AG09309 (cell line): Measurements from ENCODE around the gene DRAXIN.
A peak's percentile ranks its signal among the peaks of the same experiment; 100 is the strongest.

Experiments used
- DNase-seq: peaks from one replicate; pipeline ENCODE4 v3.0.0-alpha.2; 2010; ENCODE audit warnings: low read depth
- H3K4me3 ChIP-seq: 2 replicates; pipeline ENCODE4 v1.5.1; 2011; ENCODE audit warnings: mild to moderate bottlenecking, low read depth, low read length, moderate library complexity; ENCODE audit not compliant: control insufficient read depth
- TF ChIP-seq, protein P1 (sequence below): IDR thresholded peaks from 2 replicates; pipeline ENCODE4 v1.5.1; 2011; ENCODE audit warnings: mild to moderate bottlenecking, low read depth, low read length, inconsistent platforms; ENCODE audit not compliant: insufficient read depth, control insufficient read depth; ENCODE audit errors: missing control alignments

DRAXIN gene

DNA sequence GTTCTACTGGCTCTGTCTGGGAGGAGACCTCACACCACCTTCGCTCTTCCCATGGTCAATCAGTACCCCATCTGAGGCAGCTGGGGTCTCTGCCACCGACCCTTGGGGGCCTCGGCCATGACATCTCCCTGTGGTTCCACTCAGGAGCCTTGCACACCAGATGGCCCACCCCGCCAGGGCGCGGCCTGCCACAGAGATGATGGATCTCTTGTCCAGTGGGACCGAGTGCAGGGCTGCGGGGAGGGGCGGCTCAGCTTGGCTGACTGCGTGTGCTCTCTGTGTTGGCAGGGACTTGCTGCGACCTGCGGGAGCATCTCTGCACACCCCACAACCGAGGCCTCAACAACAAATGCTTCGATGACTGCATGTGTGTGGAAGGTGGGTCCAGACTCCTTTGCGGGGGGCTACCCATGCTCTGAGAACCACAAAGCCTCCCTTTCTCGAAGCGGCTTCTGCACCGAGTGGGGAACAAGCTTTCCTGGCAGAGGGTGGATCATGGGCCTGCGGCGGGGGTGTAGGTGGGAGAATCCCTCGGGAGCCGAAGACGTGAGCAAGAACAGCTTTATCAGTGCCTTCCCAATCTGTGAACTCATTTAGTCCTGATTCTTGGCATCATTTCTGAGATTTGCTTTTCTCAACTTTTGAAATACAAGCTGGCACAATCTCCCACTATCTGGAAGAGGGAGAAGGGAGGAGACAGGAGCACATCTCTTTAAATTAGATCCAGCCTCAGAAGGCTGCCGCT is 23.5 kb downstream of the DRAXIN start:
- TF ChIP-seq, protein P1, sequence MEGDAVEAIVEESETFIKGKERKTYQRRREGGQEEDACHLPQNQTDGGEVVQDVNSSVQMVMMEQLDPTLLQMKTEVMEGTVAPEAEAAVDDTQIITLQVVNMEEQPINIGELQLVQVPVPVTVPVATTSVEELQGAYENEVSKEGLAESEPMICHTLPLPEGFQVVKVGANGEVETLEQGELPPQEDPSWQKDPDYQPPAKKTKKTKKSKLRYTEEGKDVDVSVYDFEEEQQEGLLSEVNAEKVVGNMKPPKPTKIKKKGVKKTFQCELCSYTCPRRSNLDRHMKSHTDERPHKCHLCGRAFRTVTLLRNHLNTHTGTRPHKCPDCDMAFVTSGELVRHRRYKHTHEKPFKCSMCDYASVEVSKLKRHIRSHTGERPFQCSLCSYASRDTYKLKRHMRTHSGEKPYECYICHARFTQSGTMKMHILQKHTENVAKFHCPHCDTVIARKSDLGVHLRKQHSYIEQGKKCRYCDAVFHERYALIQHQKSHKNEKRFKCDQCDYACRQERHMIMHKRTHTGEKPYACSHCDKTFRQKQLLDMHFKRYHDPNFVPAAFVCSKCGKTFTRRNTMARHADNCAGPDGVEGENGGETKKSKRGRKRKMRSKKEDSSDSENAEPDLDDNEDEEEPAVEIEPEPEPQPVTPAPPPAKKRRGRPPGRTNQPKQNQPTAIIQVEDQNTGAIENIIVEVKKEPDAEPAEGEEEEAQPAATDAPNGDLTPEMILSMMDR = no peak
- no peak overlapping the region for H3K4me3 ChIP-seq
- DNase-seq = no peak

DNA sequence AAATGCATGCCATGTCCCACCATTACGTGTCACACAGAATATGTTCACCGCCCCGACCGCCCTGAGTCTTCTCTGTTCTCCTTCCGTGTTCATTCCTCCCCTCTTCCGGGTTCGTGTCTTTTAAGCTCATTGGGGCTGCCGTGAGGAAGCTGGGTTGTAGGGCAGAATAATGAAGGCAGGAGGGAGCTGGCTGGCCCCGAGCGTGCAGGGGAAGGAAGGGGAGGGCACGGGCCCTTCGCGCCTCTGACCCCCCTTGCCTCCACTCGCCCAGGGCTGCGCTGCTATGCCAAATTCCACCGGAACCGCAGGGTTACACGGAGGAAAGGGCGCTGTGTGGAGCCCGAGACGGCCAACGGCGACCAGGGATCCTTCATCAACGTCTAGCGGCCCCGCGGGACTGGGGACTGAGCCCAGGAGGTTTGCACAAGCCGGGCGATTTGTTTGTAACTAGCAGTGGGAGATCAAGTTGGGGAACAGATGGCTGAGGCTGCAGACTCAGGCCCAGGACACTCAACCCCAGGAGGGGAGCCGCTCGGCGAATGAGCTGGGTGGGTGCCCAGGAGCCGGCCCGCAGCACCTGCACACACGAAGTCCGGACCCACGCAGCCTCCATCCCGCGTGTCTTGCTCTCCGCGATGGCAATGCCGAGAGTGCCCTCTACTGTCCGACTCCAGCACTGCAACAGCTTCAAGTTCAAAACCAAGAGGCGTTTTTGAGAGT is 28.0 kb downstream of the DRAXIN start:
- peak overlapping the region; percentile 36 for H3K4me3 ChIP-seq
- no peak for DNase-seq
- TF ChIP-seq, protein P1 = peak; percentile 99

DNA sequence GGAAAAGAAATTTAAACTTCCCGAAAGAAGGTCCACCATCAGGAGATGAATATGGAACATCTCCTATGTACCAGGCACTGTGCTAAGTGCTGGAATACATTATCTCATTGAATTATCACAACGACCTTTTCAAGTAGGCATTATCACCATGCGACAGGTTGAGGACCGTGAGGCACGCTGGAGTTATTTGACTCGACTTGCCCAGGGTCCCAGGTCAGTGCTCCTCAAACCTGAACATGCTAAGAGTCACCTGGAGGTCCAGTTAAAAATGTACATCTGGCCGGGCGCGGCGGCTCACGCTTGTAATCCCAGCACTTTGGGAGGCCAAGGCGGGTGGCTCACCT is 28.5 kb downstream of the DRAXIN start:
- TF ChIP-seq, protein P1 = no peak
- DNase-seq = no peak
- H3K4me3 ChIP-seq = no peak overlapping the region

DNA sequence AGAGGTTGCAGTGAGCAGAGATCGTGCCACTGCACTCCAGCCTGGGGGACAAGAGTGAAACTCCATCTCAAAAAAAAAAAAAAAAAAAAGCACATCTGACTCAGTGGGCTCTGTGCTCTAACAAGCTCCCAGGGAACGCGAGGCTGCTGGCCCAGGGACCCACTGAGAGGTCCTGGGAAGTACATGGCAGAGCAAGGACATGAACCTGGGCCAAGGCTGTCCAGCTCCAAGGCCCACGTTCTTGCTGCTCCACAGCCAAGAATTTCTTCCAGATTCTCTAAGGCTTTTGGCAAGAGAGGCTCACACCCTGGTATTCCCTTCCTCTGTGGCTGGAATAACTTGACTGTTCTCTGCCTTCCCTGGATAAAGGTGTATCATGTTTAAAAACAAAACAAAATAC is 29.0 kb downstream of the DRAXIN start:
- no peak for DNase-seq
- TF ChIP-seq, protein P1 = no peak
- no peak overlapping the region for H3K4me3 ChIP-seq

DNA sequence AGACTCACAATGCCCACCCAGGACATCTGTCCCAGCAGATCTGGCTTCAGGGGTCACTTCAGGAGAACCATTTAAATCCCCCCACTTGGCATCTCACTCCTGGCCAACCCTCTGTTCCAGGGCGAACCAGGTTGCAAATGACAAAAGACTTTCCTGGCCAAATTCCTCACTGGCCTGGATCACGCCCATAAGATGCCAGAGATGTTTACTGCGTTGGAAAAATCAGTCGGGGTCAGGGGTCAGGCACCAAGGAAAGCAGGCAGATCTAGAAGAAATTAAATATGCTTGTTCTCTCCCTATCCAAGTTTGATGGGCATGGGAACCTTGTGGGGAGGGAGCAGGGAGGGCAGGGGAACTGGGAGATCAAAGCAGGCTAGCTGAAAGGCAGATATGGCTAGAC is 29.8 kb downstream of the DRAXIN start:
- TF ChIP-seq, protein P1 = no peak
- H3K4me3 ChIP-seq = no peak overlapping the region
- no peak for DNase-seq

DNA sequence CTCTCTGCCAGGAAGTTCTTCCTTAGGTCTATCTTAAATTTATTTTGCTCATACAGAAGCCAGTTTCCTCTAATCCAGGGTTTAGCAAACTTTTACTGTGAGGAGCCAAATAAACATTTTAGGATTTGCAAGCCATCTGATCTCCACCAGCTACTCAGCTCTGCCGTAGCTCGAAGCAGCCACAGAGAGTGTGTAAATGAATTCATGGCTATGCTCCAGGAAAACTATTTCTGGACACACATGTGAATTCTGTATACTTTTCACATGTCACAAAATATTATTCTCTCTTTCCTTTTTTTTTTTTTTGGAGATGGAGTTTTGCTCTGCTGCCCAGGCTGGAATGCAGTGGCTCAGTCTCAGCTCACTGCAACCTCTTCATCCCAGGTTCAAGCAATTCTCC is 31.0 kb downstream of the DRAXIN start:
- no peak overlapping the region for H3K4me3 ChIP-seq
- TF ChIP-seq, protein P1 = no peak
- DNase-seq = no peak

DNA sequence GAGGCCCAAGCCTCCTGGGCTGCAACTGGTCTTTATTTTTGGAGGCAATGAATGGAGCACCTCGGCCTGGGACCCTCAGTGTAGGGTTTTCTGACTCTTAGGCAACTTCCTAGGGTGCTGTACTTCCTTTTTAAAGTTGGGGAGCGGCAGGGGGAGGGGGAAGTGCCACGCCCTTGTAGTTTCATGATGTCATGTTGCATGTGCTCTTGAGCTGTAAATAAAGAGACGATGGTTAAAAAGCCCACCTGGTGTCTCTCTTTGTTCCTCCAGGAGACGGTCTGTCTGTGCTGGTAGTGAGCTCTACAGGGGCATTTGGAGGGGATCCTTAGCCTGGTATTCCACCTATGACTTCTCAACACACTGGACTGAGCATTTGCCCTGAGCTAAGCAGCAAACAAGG is 34.1 kb downstream of the DRAXIN start:
- DNase-seq = no peak
- no peak overlapping the region for H3K4me3 ChIP-seq
- TF ChIP-seq, protein P1 = no peak
